H9 (cell line): ENCODE measurements around the gene RDH12. TPM values are rescaled to one million over a fixed set of nuclear protein-coding genes. Genes with fewer than 3 reads are reported as not detected.

Source experiments
- DNase-seq: peaks from one replicate; pipeline ENCODE4 v3.0.0-alpha.2; 2017
- H2AFZ ChIP-seq: one replicate; pipeline ENCODE4 v1.6.1; 2013; ENCODE audit warnings: mild to moderate bottlenecking, low read length, control low read depth, moderate library complexity
- H2AK5ac ChIP-seq: 2 replicates; pipeline ENCODE4 v1.6.1; 2013; ENCODE audit warnings: low read length, control low read depth, mixed read lengths; ENCODE audit not compliant: insufficient read length
- H2BK120ac ChIP-seq: one replicate; pipeline ENCODE4 v1.6.1; 2013; ENCODE audit warnings: low read depth, mild to moderate bottlenecking, low read length, control low read depth, inconsistent platforms; ENCODE audit not compliant: poor library complexity, severe bottlenecking
- H2BK12ac ChIP-seq: 2 replicates; pipeline ENCODE4 v1.6.1; 2013; ENCODE audit warnings: low read length, control low read depth, mixed read lengths, low read depth; ENCODE audit not compliant: insufficient read length
- H2BK15ac ChIP-seq: 2 replicates; pipeline ENCODE4 v1.6.1; 2013; ENCODE audit warnings: low read depth, low read length, control low read depth
- H2BK20ac ChIP-seq: one replicate; pipeline ENCODE4 v1.6.1; 2013; ENCODE audit warnings: low read depth, mild to moderate bottlenecking, low read length, control low read depth, inconsistent platforms; ENCODE audit not compliant: poor library complexity, severe bottlenecking
- H2BK5ac ChIP-seq: 2 replicates; pipeline ENCODE4 v1.6.1; 2013; ENCODE audit warnings: low read length, control low read depth, mixed read lengths; ENCODE audit not compliant: insufficient read length
- H3K14ac ChIP-seq: 2 replicates; pipeline ENCODE4 v1.6.1; 2013; ENCODE audit warnings: low read length, control low read depth; ENCODE audit not compliant: insufficient read depth
- H3K18ac ChIP-seq: 2 replicates; pipeline ENCODE4 v1.6.1; 2013; ENCODE audit warnings: low read depth, mild to moderate bottlenecking, mixed read lengths, low read length, control low read depth; ENCODE audit not compliant: insufficient read length
- H3K23ac ChIP-seq: 2 replicates; pipeline ENCODE4 v1.6.1; 2013; ENCODE audit warnings: low read length, control low read depth, mixed read lengths, low read depth; ENCODE audit not compliant: insufficient read length
- H3K23me2 ChIP-seq: 2 replicates; pipeline ENCODE4 v1.6.1; 2013; ENCODE audit warnings: low read depth, mild to moderate bottlenecking, mixed read lengths, low read length, control low read depth; ENCODE audit not compliant: insufficient read length, poor library complexity, severe bottlenecking
- H3K27ac ChIP-seq: 2 replicates; pipeline ENCODE4 v1.5.1; 2013; ENCODE audit warnings: low read length, control low read depth, mixed read lengths, low read depth; ENCODE audit not compliant: insufficient read length
- H3K27me3 ChIP-seq: 2 replicates; pipeline ENCODE4 v1.6.1; 2013; ENCODE audit warnings: low read length, control low read depth, inconsistent platforms; ENCODE audit not compliant: insufficient read depth
- H3K4ac ChIP-seq: 2 replicates; pipeline ENCODE4 v1.6.1; 2013; ENCODE audit warnings: low read depth, mild to moderate bottlenecking, control low read depth, inconsistent platforms, low read length, moderate library complexity
- H3K4me1 ChIP-seq: 2 replicates; pipeline ENCODE4 v1.6.1; 2013; ENCODE audit warnings: low read length, control low read depth, inconsistent platforms; ENCODE audit not compliant: insufficient read depth
- H3K4me2 ChIP-seq: 2 replicates; pipeline ENCODE4 v1.6.1; 2013; ENCODE audit warnings: low read length, control low read depth, mixed read lengths; ENCODE audit not compliant: insufficient read length, insufficient read depth
- H3K56ac ChIP-seq: 2 replicates; pipeline ENCODE4 v1.6.1; 2013; ENCODE audit warnings: low read depth, mild to moderate bottlenecking, mixed read lengths, low read length, control low read depth; ENCODE audit not compliant: insufficient read length
- H3K79me1 ChIP-seq: 2 replicates; pipeline ENCODE4 v1.6.1; 2013; ENCODE audit warnings: low read depth, mild to moderate bottlenecking, moderate library complexity, low read length, control low read depth, inconsistent platforms; ENCODE audit not compliant: insufficient read depth, poor library complexity, severe bottlenecking
- H3K79me2 ChIP-seq: 2 replicates; pipeline ENCODE4 v1.6.1; 2013; ENCODE audit warnings: low read length, control low read depth, inconsistent platforms; ENCODE audit not compliant: insufficient read depth
- H3K9ac ChIP-seq: 2 replicates; pipeline ENCODE4 v1.6.1; 2013; ENCODE audit warnings: low read length, control low read depth, mixed read lengths; ENCODE audit not compliant: insufficient read length; ENCODE audit errors: extremely low read depth
- H3K9me3 ChIP-seq: one replicate; pipeline ENCODE4 v1.6.1; 2013; ENCODE audit warnings: low read depth, low read length, inconsistent platforms; ENCODE audit not compliant: control insufficient read depth
- H3T11ph ChIP-seq: one replicate; pipeline ENCODE4 v1.6.1; 2013; ENCODE audit warnings: mild to moderate bottlenecking, low read length, control low read depth, inconsistent platforms
- H4K20me1 ChIP-seq: one replicate; pipeline ENCODE4 v1.6.1; 2013; ENCODE audit not compliant: control insufficient read depth, insufficient read length, insufficient read depth
- H4K5ac ChIP-seq: 2 replicates; pipeline ENCODE4 v1.6.1; 2013; ENCODE audit warnings: low read depth, mild to moderate bottlenecking, mixed read lengths, low read length, control low read depth; ENCODE audit not compliant: insufficient read length
- H4K8ac ChIP-seq: replicated peaks from 2 replicates; pipeline ENCODE4 v1.6.1; 2013; ENCODE audit warnings: low read length, control low read depth, mixed read lengths, low read depth; ENCODE audit not compliant: insufficient read length
- H4K91ac ChIP-seq: 2 replicates; pipeline ENCODE4 v1.6.1; 2013; ENCODE audit warnings: low read depth, mild to moderate bottlenecking, moderate library complexity, mixed read lengths, low read length, control low read depth; ENCODE audit not compliant: insufficient read length
- H3K27ac Mint-ChIP-seq, 3 experiments: 2 replicates in 2 of 3; 3 replicates in 1 of 3; pipeline ENCODE4 v1.8.0; 2020 to 2021; ENCODE audit warnings: mixed read lengths in 3 of 3, mild to moderate bottlenecking in 1 of 3, moderate library complexity in 1 of 3
- H3K27me3 Mint-ChIP-seq: 2 replicates; pipeline ENCODE4 v1.8.0; 2021; ENCODE audit warnings: low read depth, mild to moderate bottlenecking, moderate library complexity, mixed read lengths
- H3K36me3 Mint-ChIP-seq, 3 experiments: 2 replicates in 2 of 3; 3 replicates in 1 of 3; pipeline ENCODE4 v1.8.0; 2020 to 2021; ENCODE audit warnings: low read depth in 3 of 3, mixed read lengths in 3 of 3; ENCODE audit not compliant: insufficient read depth in 1 of 3
- H3K4me1 Mint-ChIP-seq, 2 experiments: 2 replicates each; pipeline ENCODE4 v1.8.0; 2020; ENCODE audit warnings: mixed read lengths in 2 of 2
- H3K4me3 Mint-ChIP-seq, 2 experiments: 2 replicates in 1 of 2; 3 replicates in 1 of 2; pipeline ENCODE4 v1.8.0; 2020 to 2021; ENCODE audit warnings: mild to moderate bottlenecking in 2 of 2, mixed read lengths in 2 of 2, moderate library complexity in 1 of 2
- H3K9me3 Mint-ChIP-seq, 2 experiments: 2 replicates in 1 of 2; 3 replicates in 1 of 2; pipeline ENCODE4 v1.8.0; 2020; ENCODE audit warnings: mild to moderate bottlenecking in 2 of 2, mixed read lengths in 2 of 2, moderate library complexity in 1 of 2
- CTCF ChIP-seq: fragments of 200-600 bp; sonication (generic); conservative IDR thresholded peaks from 3 replicates; pipeline ENCODE4 v1.8.0; 2021; ENCODE audit warnings: antibody characterized with exemption, mild to moderate bottlenecking
- WGBS: extraction: QIAGEN DNeasy Blood & Tissue Kit; methylation state at CpG from one replicate; pipeline ENCODE4 v1.1.7; 2013; ENCODE audit warnings: missing lambda C conversion rate, low lambda C conversion rate, mixed read lengths; ENCODE audit not compliant: insufficient read length; ENCODE audit errors: extremely low coverage; 5-methylcytosine and 5-hydroxymethylcytosine counted together
- total RNA-seq: library from RNA; stranded (reverse); gene quantifications from 2 replicates; pipeline ENCODE4 v1.2.1, GENCODE V29; 2021

The RDH12 gene
- total RNA-seq, 1 experiment from 2014 or later = 0.74 TPM

GRCh38 chr14:67766035-67766680 is 64.5 kb downstream of the RDH12 start:
- DNase-seq = no peak
- Histone ChIP-seq H3K56ac (no peak overlapping the region), H3K14ac (no peak overlapping the region), H3K27me3 (no peaks in the 10 kb centered on the region), H4K8ac (no peak overlapping the region), H3K23ac (no peak overlapping the region), H2BK20ac (no peak overlapping the region), H3T11ph (no peak overlapping the region), H3K79me2 (no peaks in the 10 kb centered on the region), H3K79me1 (no peaks in the 10 kb centered on the region), H4K5ac (no peak overlapping the region), H3K4ac (no peak overlapping the region), H3K4me2 (no peak overlapping the region), H4K91ac (no peak overlapping the region), H3K4me1 (no peaks in the 10 kb centered on the region), H2BK15ac (no peak overlapping the region), H2BK120ac (no peak overlapping the region), H2AFZ (no peak overlapping the region), H3K18ac (no peak overlapping the region), H2BK12ac (no peak overlapping the region), H2BK5ac (no peak overlapping the region), H3K27ac (no peak overlapping the region), H3K23me2 (no peaks in the 10 kb centered on the region), H4K20me1 (no peaks in the 10 kb centered on the region), H3K9me3 (no peaks in the 10 kb centered on the region), H2AK5ac (no peak overlapping the region), H3K9ac (no peak overlapping the region)
- H3K4me1 Mint-ChIP-seq = no peaks in the 10 kb centered on the region
- no peak for TF ChIP-seq CTCF
- H3K4me3 Mint-ChIP-seq = no peak overlapping the region
- H3K36me3 Mint-ChIP-seq = peaks cover 7 to 61% (median 58%) of the 10 kb centered on the region in 3 experiments; a peak in 6 of 7 replicates
- H3K9me3 Mint-ChIP-seq = no peaks in the 10 kb centered on the region
- H3K27me3 Mint-ChIP-seq = no peaks in the 10 kb centered on the region
- no CpG with 5 or more reads among the region's 10 CpGs for WGBS
- no peak overlapping the region for H3K27ac Mint-ChIP-seq
